GM23338 (cell line): ENCODE data around the gene GALNT9. TPM values are rescaled to one million over a fixed set of nuclear protein-coding genes. Genes with fewer than 3 reads are reported as not detected.

Experiments
- ATAC-seq: fragments of 200-7000 bp; cut with Tn5 transposase; 3 replicates; pipeline ENCODE4 v1.9.1; 2020
- DNase-seq: peaks from one replicate; pipeline ENCODE4 v3.0.0-alpha.2; 2015; ENCODE audit warnings: low spot score
- H2AFZ ChIP-seq: fragments of 200-600 bp; sonication (generic); 2 replicates; pipeline ENCODE4 v1.8.0; 2016; ENCODE audit warnings: antibody characterized with exemption, mild to moderate bottlenecking, moderate library complexity
- H3F3A ChIP-seq: fragments of 200-600 bp; sonication (generic); replicated peaks from 2 replicates; pipeline ENCODE4 v1.8.0; 2017; ENCODE audit warnings: antibody characterized with exemption, mixed run types, low read depth
- H3K27ac ChIP-seq: fragments of 200-600 bp; sonication (generic); 2 replicates; pipeline ENCODE4 v1.6.1; 2016; ENCODE audit warnings: low read depth
- H3K27me3 ChIP-seq: fragments of 200-600 bp; sonication (generic); 2 replicates; pipeline ENCODE4 v1.8.0; 2016; ENCODE audit warnings: mild to moderate bottlenecking, mixed run types, moderate library complexity; ENCODE audit not compliant: insufficient read depth
- H3K36me3 ChIP-seq: fragments of 200-600 bp; sonication (generic); 2 replicates; pipeline ENCODE4 v1.8.0; 2016; ENCODE audit warnings: mild to moderate bottlenecking; ENCODE audit not compliant: insufficient read depth
- H3K4me1 ChIP-seq: fragments of 200-600 bp; sonication (generic); 2 replicates; pipeline ENCODE4 v1.8.0; 2016; ENCODE audit warnings: mild to moderate bottlenecking, moderate library complexity; ENCODE audit not compliant: insufficient read depth
- H3K4me2 ChIP-seq: fragments of 200-600 bp; sonication (generic); 2 replicates; pipeline ENCODE4 v1.7.1; 2017; ENCODE audit warnings: mixed run types
- H3K4me3 ChIP-seq: fragments of 200-600 bp; sonication (generic); 2 replicates; pipeline ENCODE4 v1.6.1; 2016; ENCODE audit warnings: mixed run types
- H3K79me2 ChIP-seq: fragments of 200-600 bp; sonication (generic); replicated peaks from 2 replicates; pipeline ENCODE4 v1.8.0; 2017; ENCODE audit warnings: mild to moderate bottlenecking; ENCODE audit not compliant: insufficient read depth
- H3K9me2 ChIP-seq: fragments of 200-600 bp; sonication (generic); 2 replicates; pipeline ENCODE4 v1.8.0; 2017; ENCODE audit not compliant: insufficient read depth
- H4K20me1 ChIP-seq: fragments of 200-600 bp; sonication (generic); replicated peaks from 2 replicates; pipeline ENCODE4 v1.8.0; 2017; ENCODE audit warnings: mild to moderate bottlenecking; ENCODE audit not compliant: insufficient read depth
- H3K27ac Mint-ChIP-seq: 2 replicates; pipeline ENCODE4 v1.8.0; 2020; ENCODE audit warnings: inconsistent platforms, mild to moderate bottlenecking, moderate library complexity, mixed read lengths
- H3K27me3 Mint-ChIP-seq: 3 replicates; pipeline ENCODE4 v1.8.0; 2022; ENCODE audit warnings: low read depth, mild to moderate bottlenecking, moderate library complexity, mixed read lengths, inconsistent platforms; ENCODE audit not compliant: insufficient read depth, poor library complexity
- H3K36me3 Mint-ChIP-seq: 3 replicates; pipeline ENCODE4 v1.8.0; 2021; ENCODE audit warnings: low read depth, mild to moderate bottlenecking, inconsistent platforms, moderate library complexity, mixed read lengths
- H3K4me1 Mint-ChIP-seq: 3 replicates; pipeline ENCODE4 v1.8.0; 2020; ENCODE audit warnings: mild to moderate bottlenecking, inconsistent platforms, mixed read lengths
- H3K4me3 Mint-ChIP-seq: 3 replicates; pipeline ENCODE4 v1.8.0; 2021; ENCODE audit warnings: moderate library complexity, mild to moderate bottlenecking, inconsistent platforms, mixed read lengths
- H3K9me3 Mint-ChIP-seq: 3 replicates; pipeline ENCODE4 v1.8.0; 2020; ENCODE audit warnings: moderate library complexity, mild to moderate bottlenecking, inconsistent platforms, mixed read lengths
- CREB1 ChIP-seq: fragments of 250-450 bp; sonication (Bioruptor Pico); IDR thresholded peaks from 2 replicates; pipeline ENCODE4 v1.5.0; 2020; ENCODE audit warnings: low read depth, mild to moderate bottlenecking, moderate library complexity
- EZH2 ChIP-seq: fragments of 200-600 bp; sonication (generic); IDR thresholded peaks from one replicate; pipeline ENCODE4 v1.8.0; 2017; ENCODE audit warnings: antibody characterized with exemption, mild to moderate bottlenecking, low read depth; ENCODE audit not compliant: unreplicated experiment
- EZH2phosphoT487 ChIP-seq: fragments of 200-600 bp; sonication (generic); IDR thresholded peaks from one replicate; pipeline ENCODE4 v1.8.1; 2018; ENCODE audit warnings: antibody characterized with exemption; ENCODE audit not compliant: unreplicated experiment
- JUNB ChIP-seq: IDR thresholded peaks from one replicate; pipeline ENCODE4 v1.6.1; 2016; ENCODE audit warnings: antibody characterized with exemption; ENCODE audit not compliant: unreplicated experiment
- NANOG ChIP-seq: IDR thresholded peaks from 2 replicates; pipeline ENCODE4 v1.6.1; 2016; ENCODE audit warnings: antibody characterized with exemption, borderline replicate concordance
- POLR2AphosphoS5 ChIP-seq: IDR thresholded peaks from 2 replicates; pipeline ENCODE4 v1.6.1; 2016; ENCODE audit warnings: antibody characterized with exemption, low read depth
- STAT1 ChIP-seq: IDR thresholded peaks from one replicate; pipeline ENCODE4 v1.6.1; 2016; ENCODE audit warnings: antibody characterized with exemption; ENCODE audit not compliant: unreplicated experiment
- ZNF114 ChIP-seq: fragments of 250-450 bp; sonication (Bioruptor Pico); IDR thresholded peaks from 2 replicates; pipeline ENCODE4 v1.5.0; 2020; ENCODE audit warnings: mild to moderate bottlenecking, moderate library complexity
- ZNF331 ChIP-seq: fragments of 250-450 bp; sonication (Bioruptor Pico); IDR thresholded peaks from 2 replicates; pipeline ENCODE4 v1.5.0; 2020; ENCODE audit warnings: low read depth, mild to moderate bottlenecking, moderate library complexity
- polyA plus RNA-seq: library from polyadenylated mRNA; unstranded; fragments of >200 nt; fragmentation: Nextera tagmentation; extraction: Ambion mirVana; gene quantifications from 2 replicates; pipeline ENCODE4 v1.2.1, GENCODE V29; 2016
- total RNA-seq: library from RNA; depleted of rRNA; stranded (reverse); fragments of >200 nt; shearing (Covaris generic); gene quantifications from 2 replicates; pipeline ENCODE4 v1.2.3, GENCODE V29; 2014
- TF ChIP-seq, protein P1 (sequence below), 2 experiments: fragments of 200-600 bp in 1 of 2; sonication (generic) in 1 of 2; conservative IDR thresholded peaks; 2 replicates each; pipeline versions ENCODE4 v1.5.1 to v1.6.1; 2016 to 2017; ENCODE audit warnings: antibody characterized with exemption in 2 of 2, low read depth in 2 of 2, mild to moderate bottlenecking in 2 of 2, moderate library complexity in 1 of 2
- TF ChIP-seq, protein P2 (sequence below): IDR thresholded peaks from one replicate; pipeline ENCODE4 v1.6.1; 2018; ENCODE audit warnings: antibody characterized with exemption; ENCODE audit not compliant: unreplicated experiment
- TF ChIP-seq, protein P3 (sequence below): fragments of 250-450 bp; sonication (Bioruptor Pico); IDR thresholded peaks from 2 replicates; pipeline ENCODE4 v1.5.0; 2020; ENCODE audit warnings: mild to moderate bottlenecking, moderate library complexity
- TF ChIP-seq, protein P4 (sequence below): IDR thresholded peaks from 2 replicates; pipeline ENCODE4 v1.6.1; 2016; ENCODE audit warnings: antibody characterized with exemption

Gene GALNT9
- total and polyA plus RNA-seq, 2 experiments from 2014 or later = 0.81 to 2.5 TPM

DNA sequence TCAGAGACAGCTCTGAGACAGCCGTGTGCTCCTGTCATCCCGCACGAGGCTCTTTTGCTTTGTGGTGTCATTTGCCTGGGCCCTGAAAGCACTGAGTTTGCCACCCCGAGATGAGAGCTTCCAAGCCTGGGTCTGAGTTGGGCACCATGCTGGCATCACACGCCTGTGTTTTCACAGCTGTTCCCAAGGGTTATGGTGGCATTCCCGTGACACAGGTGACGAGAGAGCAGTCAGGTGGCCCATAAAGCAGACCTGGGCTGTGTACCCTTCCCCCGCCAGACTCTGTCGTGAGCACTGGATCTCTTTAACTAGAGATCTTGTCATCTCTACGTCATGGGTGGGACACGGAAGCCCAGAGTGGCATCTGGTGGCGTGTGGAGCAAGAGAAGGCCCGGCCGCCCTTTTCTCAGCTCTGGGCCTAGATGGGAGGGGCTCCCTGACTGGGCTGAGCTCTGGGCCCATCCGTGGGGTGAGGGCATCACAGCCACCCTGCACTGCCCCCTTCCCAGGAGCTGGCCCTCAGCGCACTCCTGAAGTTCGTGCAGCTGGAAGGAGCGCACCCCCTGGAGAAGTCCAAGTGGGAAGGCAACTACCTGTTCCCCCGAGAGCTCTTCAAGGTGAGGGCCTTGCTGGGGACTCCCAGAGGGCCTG, 182.5 kb downstream of the GALNT9 start:
- peaks cover 45% of the 10 kb centered on the region for H3K79me2 ChIP-seq
- H3K4me3 ChIP-seq = no peak overlapping the region
- no peak overlapping the region for H3K4me2 ChIP-seq
- TF ChIP-seq, protein P1, sequence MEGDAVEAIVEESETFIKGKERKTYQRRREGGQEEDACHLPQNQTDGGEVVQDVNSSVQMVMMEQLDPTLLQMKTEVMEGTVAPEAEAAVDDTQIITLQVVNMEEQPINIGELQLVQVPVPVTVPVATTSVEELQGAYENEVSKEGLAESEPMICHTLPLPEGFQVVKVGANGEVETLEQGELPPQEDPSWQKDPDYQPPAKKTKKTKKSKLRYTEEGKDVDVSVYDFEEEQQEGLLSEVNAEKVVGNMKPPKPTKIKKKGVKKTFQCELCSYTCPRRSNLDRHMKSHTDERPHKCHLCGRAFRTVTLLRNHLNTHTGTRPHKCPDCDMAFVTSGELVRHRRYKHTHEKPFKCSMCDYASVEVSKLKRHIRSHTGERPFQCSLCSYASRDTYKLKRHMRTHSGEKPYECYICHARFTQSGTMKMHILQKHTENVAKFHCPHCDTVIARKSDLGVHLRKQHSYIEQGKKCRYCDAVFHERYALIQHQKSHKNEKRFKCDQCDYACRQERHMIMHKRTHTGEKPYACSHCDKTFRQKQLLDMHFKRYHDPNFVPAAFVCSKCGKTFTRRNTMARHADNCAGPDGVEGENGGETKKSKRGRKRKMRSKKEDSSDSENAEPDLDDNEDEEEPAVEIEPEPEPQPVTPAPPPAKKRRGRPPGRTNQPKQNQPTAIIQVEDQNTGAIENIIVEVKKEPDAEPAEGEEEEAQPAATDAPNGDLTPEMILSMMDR (conservative IDR thresholded peaks at IDR 0.05; ENCODE audit: low read depth in 2 of 2) = no peak
- TF ChIP-seq JUNB (no peak), EZH2 (no peak), STAT1 (no peak), EZH2phosphoT487 (no peak), NANOG (no peak), POLR2AphosphoS5 (no peak), ZNF114 (CRISPR knock-in tag) (no peak), ZNF331 (CRISPR knock-in tag) (no peak), CREB1 (CRISPR knock-in tag) (no peak)
- TF ChIP-seq, protein P2, sequence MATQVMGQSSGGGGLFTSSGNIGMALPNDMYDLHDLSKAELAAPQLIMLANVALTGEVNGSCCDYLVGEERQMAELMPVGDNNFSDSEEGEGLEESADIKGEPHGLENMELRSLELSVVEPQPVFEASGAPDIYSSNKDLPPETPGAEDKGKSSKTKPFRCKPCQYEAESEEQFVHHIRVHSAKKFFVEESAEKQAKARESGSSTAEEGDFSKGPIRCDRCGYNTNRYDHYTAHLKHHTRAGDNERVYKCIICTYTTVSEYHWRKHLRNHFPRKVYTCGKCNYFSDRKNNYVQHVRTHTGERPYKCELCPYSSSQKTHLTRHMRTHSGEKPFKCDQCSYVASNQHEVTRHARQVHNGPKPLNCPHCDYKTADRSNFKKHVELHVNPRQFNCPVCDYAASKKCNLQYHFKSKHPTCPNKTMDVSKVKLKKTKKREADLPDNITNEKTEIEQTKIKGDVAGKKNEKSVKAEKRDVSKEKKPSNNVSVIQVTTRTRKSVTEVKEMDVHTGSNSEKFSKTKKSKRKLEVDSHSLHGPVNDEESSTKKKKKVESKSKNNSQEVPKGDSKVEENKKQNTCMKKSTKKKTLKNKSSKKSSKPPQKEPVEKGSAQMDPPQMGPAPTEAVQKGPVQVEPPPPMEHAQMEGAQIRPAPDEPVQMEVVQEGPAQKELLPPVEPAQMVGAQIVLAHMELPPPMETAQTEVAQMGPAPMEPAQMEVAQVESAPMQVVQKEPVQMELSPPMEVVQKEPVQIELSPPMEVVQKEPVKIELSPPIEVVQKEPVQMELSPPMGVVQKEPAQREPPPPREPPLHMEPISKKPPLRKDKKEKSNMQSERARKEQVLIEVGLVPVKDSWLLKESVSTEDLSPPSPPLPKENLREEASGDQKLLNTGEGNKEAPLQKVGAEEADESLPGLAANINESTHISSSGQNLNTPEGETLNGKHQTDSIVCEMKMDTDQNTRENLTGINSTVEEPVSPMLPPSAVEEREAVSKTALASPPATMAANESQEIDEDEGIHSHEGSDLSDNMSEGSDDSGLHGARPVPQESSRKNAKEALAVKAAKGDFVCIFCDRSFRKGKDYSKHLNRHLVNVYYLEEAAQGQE = no peak
- TF ChIP-seq, protein P3, sequence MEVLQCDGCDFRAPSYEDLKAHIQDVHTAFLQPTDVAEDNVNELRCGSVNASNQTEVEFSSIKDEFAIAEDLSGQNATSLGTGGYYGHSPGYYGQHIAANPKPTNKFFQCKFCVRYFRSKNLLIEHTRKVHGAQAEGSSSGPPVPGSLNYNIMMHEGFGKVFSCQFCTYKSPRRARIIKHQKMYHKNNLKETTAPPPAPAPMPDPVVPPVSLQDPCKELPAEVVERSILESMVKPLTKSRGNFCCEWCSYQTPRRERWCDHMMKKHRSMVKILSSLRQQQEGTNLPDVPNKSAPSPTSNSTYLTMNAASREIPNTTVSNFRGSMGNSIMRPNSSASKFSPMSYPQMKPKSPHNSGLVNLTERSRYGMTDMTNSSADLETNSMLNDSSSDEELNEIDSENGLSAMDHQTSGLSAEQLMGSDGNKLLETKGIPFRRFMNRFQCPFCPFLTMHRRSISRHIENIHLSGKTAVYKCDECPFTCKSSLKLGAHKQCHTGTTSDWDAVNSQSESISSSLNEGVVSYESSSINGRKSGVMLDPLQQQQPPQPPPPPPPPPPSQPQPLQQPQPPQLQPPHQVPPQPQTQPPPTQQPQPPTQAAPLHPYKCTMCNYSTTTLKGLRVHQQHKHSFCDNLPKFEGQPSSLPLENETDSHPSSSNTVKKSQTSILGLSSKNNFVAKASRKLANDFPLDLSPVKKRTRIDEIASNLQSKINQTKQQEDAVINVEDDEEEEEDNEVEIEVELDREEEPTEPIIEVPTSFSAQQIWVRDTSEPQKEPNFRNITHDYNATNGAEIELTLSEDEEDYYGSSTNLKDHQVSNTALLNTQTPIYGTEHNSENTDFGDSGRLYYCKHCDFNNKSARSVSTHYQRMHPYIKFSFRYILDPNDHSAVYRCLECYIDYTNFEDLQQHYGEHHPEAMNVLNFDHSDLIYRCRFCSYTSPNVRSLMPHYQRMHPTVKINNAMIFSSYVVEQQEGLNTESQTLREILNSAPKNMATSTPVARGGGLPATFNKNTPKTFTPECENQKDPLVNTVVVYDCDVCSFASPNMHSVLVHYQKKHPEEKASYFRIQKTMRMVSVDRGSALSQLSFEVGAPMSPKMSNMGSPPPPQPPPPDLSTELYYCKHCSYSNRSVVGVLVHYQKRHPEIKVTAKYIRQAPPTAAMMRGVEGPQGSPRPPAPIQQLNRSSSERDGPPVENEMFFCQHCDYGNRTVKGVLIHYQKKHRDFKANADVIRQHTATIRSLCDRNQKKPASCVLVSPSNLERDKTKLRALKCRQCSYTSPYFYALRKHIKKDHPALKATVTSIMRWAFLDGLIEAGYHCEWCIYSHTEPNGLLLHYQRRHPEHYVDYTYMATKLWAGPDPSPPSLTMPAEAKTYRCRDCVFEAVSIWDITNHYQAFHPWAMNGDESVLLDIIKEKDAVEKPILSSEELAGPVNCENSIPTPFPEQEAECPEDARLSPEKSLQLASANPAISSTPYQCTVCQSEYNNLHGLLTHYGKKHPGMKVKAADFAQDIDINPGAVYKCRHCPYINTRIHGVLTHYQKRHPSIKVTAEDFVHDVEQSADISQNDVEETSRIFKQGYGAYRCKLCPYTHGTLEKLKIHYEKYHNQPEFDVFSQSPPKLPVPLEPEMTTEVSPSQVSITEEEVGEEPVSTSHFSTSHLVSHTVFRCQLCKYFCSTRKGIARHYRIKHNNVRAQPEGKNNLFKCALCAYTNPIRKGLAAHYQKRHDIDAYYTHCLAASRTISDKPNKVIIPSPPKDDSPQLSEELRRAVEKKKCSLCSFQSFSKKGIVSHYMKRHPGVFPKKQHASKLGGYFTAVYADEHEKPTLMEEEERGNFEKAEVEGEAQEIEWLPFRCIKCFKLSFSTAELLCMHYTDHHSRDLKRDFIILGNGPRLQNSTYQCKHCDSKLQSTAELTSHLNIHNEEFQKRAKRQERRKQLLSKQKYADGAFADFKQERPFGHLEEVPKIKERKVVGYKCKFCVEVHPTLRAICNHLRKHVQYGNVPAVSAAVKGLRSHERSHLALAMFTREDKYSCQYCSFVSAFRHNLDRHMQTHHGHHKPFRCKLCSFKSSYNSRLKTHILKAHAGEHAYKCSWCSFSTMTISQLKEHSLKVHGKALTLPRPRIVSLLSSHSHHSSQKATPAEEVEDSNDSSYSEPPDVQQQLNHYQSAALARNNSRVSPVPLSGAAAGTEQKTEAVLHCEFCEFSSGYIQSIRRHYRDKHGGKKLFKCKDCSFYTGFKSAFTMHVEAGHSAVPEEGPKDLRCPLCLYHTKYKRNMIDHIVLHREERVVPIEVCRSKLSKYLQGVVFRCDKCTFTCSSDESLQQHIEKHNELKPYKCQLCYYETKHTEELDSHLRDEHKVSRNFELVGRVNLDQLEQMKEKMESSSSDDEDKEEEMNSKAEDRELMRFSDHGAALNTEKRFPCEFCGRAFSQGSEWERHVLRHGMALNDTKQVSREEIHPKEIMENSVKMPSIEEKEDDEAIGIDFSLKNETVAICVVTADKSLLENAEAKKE (CRISPR knock-in tag) = no peak
- TF ChIP-seq, protein P4, sequence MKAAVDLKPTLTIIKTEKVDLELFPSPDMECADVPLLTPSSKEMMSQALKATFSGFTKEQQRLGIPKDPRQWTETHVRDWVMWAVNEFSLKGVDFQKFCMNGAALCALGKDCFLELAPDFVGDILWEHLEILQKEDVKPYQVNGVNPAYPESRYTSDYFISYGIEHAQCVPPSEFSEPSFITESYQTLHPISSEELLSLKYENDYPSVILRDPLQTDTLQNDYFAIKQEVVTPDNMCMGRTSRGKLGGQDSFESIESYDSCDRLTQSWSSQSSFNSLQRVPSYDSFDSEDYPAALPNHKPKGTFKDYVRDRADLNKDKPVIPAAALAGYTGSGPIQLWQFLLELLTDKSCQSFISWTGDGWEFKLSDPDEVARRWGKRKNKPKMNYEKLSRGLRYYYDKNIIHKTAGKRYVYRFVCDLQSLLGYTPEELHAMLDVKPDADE = no peak
- H3K4me3 Mint-ChIP-seq = no peak overlapping the region
- H3K27me3 Mint-ChIP-seq = peaks cover 15% of the 10 kb centered on the region
- ATAC-seq (no peak), DNase-seq (no peak)
- H3F3A ChIP-seq = no peaks in the 10 kb centered on the region
- H3K27ac ChIP-seq = no peak overlapping the region
- H3K36me3 ChIP-seq = no peaks in the 10 kb centered on the region
- H3K9me3 Mint-ChIP-seq = peaks cover 2% of the 10 kb centered on the region
- peaks cover 6% of the 10 kb centered on the region for H3K4me1 Mint-ChIP-seq
- H3K36me3 Mint-ChIP-seq = peaks cover 38% of the 10 kb centered on the region
- 0 out of 2 replicates have a peak, but pooled peaks cover 2% of the 10 kb centered on the region for H3K4me1 ChIP-seq
- H3K27ac Mint-ChIP-seq = no peak overlapping the region
- H2AFZ ChIP-seq = no peak overlapping the region
- H3K9me2 ChIP-seq = no peaks in the 10 kb centered on the region
- H3K27me3 ChIP-seq = no peaks in the 10 kb centered on the region
- H4K20me1 ChIP-seq = no peaks in the 10 kb centered on the region; the same call in 1 of the 2 replicates
